Suppressor macrophage treated with lipopolysaccharide for 1 hour (primary cell): Measurements from ENCODE around the gene PRODH2.

ENCODE experiments used
- DNase-seq, 3 donors: peaks; one replicate each; pipeline ENCODE4 v3.0.0-alpha.2; 2020 to 2022

Gene PRODH2, protein sequence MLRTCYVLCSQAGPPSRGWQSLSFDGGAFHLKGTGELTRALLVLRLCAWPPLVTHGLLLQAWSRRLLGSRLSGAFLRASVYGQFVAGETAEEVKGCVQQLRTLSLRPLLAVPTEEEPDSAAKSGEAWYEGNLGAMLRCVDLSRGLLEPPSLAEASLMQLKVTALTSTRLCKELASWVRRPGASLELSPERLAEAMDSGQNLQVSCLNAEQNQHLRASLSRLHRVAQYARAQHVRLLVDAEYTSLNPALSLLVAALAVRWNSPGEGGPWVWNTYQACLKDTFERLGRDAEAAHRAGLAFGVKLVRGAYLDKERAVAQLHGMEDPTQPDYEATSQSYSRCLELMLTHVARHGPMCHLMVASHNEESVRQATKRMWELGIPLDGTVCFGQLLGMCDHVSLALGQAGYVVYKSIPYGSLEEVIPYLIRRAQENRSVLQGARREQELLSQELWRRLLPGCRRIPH

GRCh38 chr19:35812220-35813042 is at the start of gene PRODH2:
Gene PRODH2 (minus strand): TSS chr19:35812845. CDS start chr19:35812805, 40 bp downstream.
- DNase-seq: no peak

DNA sequence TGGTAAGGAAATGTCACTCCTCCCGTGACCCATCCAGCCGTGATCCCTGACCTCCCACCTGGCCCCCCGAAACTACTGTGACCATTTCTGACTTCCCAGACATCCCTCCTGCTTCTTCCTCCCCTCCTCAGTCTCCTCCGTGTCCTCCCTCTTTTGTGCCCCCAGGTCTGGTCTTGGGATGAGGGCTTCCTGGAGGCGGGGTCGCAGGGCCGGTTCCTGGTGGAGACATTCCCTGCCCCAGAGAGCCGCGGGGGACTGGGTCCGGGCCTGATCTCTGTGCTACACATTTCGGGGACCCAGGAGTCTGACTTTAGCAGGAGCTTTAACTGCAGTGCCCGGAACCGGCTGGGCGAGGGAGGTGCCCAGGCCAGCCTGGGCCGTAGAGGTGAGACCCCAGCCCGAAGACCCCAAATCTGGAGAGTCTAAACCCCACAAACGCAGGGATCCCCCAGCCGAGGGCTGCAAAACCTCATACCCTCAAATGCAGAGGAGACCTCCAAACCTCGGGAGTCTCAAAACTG is 49.1 kb upstream of the PRODH2 start:
- no peak for DNase-seq

- DNase-seq: no peak
Observed at GRCh38 chr19:35860818-35861639, 48.4 kb upstream of the PRODH2 start.

- DNase-seq: no peak
Observed at GRCh38 chr19:35860436-35860817, 47.8 kb upstream of the PRODH2 start.

- DNase-seq: no peak
Observed at GRCh38 chr19:35859414-35859813, 46.8 kb upstream of the PRODH2 start.

DNA sequence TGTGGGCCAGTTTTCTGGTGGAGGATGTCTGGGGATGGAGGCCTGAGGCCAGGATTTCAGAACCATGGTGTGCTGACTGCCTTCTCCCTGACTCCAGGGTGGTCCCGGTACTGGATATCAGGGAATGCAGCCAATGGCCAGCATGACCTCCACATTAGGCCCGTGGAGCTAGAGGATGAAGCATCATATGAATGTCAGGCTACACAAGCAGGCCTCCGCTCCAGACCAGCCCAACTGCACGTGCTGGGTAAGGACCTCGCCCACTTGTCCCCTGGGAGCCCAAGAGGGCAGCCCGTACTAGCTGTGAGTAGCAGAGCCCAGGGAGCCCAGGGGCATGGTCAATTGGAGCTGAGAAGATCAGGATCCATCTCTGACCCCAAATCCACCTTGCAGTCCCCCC is 45.7 kb upstream of the PRODH2 start:
- no peak for DNase-seq

DNA sequence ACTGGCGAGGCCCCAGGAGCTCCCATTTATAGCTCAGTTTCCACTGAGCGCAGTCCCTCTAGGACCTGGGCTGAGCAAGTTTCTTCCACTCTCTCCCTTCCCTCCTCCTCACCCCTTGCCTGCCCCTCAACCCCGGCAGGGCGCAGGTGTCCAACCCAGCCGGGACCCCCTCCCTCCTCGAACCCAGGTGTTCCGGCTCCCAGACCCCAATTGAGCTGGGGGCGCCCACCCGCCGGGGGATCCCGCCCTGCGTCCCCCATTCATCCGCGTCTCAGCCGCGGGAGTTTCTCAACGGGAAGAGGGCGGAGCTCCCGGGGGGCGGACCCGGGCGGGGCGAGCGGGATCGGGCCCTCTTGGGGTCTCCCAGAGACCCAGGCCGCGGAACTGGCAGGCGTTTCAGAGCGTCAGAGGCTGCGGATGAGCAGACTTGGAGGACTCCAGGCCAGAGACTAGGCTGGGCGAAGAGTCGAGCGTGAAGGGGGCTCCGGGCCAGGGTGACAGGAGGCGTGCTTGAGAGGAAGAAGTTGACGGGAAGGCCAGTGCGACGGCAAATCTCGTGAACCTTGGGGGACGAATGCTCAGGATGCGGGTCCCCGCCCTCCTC is 44.0 kb upstream of the PRODH2 start, which contains the start of gene KIRREL2:
Gene KIRREL2 (plus strand): TSS at position 366 of the 604 bp plus-strand sequence. CDS start 209 bp downstream, at position 575.
- DNase-seq: peak in 1 of 3 donors; percentile 31

GRCh38 chr19:35853038-35853756 is 40.6 kb upstream of the PRODH2 start:
- no peak for DNase-seq

DNA sequence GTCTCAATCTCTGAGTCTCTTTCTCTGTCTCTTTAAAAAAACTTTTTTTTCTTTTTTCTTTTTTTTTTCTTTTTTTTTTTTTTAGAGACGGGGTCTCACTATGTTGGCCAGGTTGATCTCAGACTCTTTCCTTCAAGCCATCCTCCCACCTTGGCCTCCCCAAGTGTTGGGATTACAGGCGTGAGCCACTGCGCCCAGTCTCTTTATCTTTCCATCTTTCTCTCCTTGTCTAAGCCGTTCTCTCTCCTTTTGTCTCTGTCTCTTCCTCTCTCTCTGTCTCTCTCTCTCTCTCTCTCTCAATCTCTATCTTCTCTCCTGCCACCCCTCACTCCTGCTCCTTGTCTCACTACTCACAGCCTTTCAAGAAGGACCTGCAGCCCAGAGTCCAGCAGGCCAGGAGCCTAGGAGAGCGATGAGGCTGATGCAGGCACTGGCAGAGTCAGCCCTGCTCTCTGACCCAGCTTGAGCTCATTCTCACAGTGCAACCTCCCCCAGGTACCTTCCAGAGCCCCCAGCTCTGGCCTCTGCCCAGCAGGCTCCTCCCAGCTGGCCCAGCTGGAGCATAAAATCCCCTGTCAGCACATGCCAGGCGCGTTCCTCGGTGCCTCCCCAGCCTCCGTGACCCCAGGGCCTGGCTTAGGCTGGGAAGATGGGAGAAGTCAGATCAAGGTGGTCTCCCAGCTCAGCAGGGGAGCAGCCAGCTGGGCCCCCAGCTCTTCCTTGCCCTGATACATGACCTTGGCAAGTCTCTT is 39.6 kb upstream of the PRODH2 start, which contains the start of gene NPHS1:
Gene NPHS1 (minus strand): TSS at position 476 of the 752 bp plus-strand sequence. CDS start 667 bp downstream, outside the sequence.
- DNase-seq: no peak

DNA sequence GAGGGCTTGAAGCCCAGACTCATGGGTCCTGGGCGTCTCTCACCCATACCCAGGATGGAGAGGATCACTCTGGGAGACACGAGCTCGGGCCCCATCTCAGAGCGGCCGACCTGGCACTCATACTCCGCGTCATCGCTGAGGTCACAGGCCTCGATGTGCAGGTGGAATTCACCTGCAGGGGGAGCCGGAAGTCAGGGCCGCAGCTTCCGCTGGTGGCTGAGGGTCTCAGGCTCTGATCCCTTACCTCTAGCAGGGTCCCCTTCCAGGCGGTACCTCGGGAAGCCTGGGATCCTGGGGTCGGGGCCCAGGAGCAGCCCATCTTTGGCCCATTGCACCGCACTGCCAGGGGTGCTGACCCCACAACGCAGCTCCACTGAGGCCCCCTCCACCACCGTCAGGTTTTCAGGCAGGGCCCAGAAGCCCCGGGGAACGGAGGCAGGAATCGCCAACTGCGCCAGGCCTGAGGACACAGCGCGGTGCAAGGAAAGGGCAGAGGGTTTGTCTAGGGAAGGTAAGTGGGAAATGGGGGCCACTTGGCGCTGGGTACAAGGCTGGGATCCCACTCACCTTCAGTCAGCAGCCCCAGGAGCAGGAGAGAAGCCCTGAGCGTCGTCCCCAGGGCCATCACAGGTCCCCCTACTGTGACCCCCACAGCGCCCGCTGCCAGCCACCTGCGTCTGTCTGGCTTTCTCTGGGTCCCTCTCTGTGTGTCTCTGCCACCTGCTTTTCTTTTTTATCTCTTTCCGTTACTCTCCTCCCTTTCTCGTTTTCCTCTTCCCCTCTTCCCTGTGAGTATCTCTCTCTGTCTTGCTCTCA is 38.8 kb upstream of the PRODH2 start:
- no peak for DNase-seq

GRCh38 chr19:35848919-35849505 is 36.4 kb upstream of the PRODH2 start:
- DNase-seq: no peak

DNA sequence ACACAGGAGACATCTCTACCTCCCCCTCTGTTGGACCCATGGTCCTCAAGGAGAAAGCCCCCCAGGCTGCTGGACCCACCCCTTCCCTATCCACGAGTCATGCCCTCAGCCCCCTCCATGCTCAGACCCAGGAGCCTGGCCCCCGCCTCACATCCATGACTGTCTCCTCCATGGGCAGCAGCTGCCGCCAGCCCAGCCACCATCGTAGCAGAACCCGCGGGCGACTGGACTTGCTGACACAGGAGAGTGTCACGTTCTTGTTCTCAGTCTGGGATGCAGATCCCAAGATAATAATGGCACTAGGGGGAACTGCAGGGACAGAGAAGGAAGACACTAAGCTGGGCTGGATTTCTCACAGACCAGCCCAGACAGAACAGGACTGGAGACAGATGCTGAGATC is 35.8 kb upstream of the PRODH2 start:
- no peak for DNase-seq

DNA sequence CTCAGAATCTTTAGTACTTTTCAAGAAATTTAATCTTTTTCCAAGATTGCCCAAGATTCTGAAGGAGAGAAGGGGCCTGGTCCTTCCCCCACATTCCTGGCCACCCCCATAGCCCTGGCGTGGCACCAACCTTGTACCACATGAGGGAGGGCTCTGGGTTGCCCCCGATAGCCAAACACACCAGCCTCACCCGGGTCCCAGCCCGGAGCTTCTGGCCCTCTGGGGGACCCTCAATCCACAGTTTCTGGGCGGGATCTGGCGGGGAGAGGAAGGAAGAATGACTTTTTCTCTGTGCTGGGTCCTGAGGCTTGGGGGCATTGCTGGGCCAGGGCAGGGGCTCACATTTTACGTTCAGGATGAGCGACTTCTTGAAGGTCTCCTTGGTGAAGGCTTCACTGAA is 35.3 kb upstream of the PRODH2 start:
- no peak for DNase-seq

DNA sequence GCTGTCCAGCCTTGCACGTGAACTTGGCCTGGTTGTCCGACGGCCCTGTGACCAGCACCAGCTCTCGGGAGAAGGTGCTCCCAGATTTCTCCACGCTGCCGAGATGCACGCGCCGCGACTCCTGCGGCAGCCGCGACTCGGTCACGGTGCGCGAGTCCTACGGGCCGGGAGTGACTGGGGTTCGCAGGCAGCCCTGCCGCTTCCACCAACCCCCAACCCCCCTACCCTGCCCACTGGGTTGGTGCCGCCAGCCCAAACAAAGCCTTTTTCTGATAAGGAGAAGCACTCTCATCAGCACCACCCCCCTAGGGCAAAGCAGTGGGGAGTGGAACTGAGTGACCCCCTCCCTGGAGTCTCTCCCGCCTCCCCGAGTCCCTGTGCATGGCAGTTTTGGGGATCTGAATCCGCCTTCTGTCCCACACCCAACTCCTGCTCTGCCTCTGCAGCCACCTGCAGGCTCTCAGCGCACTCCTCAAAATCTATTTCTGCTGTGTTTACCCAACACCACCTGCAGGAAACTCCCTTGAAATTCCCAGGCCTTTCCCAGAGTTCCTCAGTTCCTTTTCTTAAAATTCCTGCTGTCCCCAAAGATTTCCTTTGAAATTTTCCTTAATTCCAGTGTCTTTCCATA is 33.5 kb upstream of the PRODH2 start:
- peak in 1 of 3 donors; percentile 20 for DNase-seq

DNA sequence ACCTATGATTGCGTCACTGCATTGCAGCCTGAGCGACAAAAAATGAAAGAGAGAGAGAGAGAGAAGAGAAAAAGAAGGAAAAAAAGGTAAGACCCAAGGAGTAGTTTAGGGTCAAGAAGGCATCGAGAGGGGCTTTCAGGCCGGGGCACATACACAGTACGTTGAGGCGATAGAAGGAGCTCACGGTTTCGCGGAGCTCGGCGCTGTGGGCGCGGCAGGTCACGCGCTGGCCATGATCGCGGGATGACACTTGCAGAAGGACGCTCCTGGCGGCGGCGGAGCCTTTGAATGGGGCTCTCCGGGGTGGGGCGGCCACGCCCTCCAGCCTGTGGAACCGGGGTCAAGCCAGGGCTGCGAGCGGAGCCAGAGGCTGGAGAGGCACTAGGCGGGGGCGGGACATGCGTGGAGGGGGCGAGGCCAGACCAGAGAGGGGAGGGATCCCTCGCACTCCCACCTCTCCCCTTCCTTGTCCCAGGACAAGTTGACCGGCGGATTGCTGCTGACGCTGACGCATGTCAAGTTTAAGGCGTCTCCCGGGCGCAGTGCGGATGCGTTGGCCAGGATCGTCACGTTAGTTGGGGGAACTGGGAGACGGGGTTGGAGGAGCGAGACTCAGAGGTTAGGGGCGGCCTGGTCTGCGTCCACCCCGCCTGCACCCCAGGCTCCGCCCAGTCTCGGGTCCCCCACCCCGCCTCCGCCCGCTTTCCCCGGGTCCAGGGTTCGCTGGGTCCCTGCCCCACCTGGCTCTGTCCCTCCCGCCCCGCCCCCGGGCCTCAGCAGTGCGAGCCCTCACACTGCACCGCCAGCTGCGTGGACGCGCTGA is 32.8 kb upstream of the PRODH2 start:
- DNase-seq: peak; percentile 51 to 68 (median 59)

DNA sequence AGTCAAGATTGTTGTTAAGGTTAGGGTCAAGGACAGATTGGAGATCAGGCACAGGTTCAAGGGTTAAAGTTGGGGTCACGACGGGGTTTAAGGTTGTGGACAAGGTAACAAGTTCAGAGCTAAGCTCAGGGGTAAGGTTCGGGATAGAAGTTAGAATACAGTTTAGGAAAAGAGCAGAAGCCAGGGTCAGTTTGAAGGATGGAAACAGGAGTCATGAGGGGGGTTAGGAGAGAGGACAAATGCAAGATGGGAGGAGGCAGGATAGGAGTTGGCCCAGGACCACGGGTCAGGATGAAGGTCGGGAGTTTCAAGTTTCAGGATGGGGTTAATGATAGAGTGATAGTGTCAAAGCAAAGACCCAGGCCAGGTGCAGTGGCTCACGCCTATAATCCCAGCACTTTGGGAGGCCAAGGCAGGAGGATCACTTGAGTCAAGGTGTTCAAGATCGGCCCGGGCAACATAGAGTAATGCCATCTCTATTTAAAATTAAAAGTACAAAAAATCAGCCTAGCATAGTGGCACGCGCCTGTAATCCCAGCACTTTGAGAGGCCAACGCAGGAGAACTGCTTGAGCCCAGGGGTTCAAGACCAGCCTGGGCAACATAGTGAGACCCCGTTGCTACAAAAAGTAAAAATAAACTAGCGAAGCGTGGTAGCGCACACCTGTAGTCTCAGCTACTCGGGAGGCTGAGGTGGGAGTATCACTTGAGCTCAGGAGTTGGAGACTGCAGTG is 32.0 kb upstream of the PRODH2 start:
- DNase-seq: no peak
